EL (cell line): ENCODE measurements around the gene NUB1.
A peak's percentile ranks its signal among the peaks of the same experiment; 100 is the strongest.

Experiments used
- DNase-seq: peaks from one replicate; pipeline ENCODE4 v3.0.0-alpha.2; 2016

The NUB1 gene

GRCh38 chr7:151346470-151346769 lies 4.8 kb downstream of the NUB1 start:
- DNase-seq: no peak

- DNase-seq: no peak
Measured at GRCh38 chr7:151347200-151347599, 5.6 kb downstream of the NUB1 start.

GRCh38 chr7:151348970-151349369 lies 7.4 kb downstream of the NUB1 start:
- no peak for DNase-seq

- no peak for DNase-seq
Measured at GRCh38 chr7:151349507-151349853, 7.9 kb downstream of the NUB1 start.

GRCh38 chr7:151351027-151351426 lies 9.4 kb downstream of the NUB1 start:
- DNase-seq: no peak

- DNase-seq: no peak
Measured at GRCh38 chr7:151351967-151352366, 10.4 kb downstream of the NUB1 start.

- DNase-seq: no peak
Measured at GRCh38 chr7:151352512-151352911, 10.9 kb downstream of the NUB1 start.

- DNase-seq: no peak
Measured at GRCh38 chr7:151361193-151361959, 19.8 kb downstream of the NUB1 start.

GRCh38 chr7:151363182-151363581 lies 21.6 kb downstream of the NUB1 start:
- DNase-seq: no peak

GRCh38 chr7:151366166-151366879 lies 24.7 kb downstream of the NUB1 start:
- DNase-seq: no peak

GRCh38 chr7:151366880-151367222 lies 25.2 kb downstream of the NUB1 start:
- peak; percentile 66 for DNase-seq

- peak; percentile 24 for DNase-seq
Measured at GRCh38 chr7:151367284-151367683, 25.7 kb downstream of the NUB1 start.

- DNase-seq: peak; percentile 73
Measured at GRCh38 chr7:151368136-151368571, 26.5 kb downstream of the NUB1 start.

GRCh38 chr7:151371266-151371665 lies 29.7 kb downstream of the NUB1 start:
- no peak for DNase-seq

GRCh38 chr7:151372612-151373265 lies 31.1 kb downstream of the NUB1 start:
- no peak for DNase-seq

- no peak for DNase-seq
Measured at GRCh38 chr7:151373599-151373998, 32.0 kb downstream of the NUB1 start.

GRCh38 chr7:151374139-151374538 lies 32.5 kb downstream of the NUB1 start:
- DNase-seq: no peak

GRCh38 chr7:151374726-151375125 lies 33.1 kb downstream of the NUB1 start:
- no peak for DNase-seq

- no peak for DNase-seq
Measured at GRCh38 chr7:151375530-151376217, 34.1 kb downstream of the NUB1 start.

- no peak for DNase-seq
Measured at GRCh38 chr7:151376218-151376902, 34.7 kb downstream of the NUB1 start.

- DNase-seq: no peak
Measured at GRCh38 chr7:151377406-151377805, 35.8 kb downstream of the NUB1 start.

- DNase-seq: no peak
Measured at GRCh38 chr7:151378011-151378410, 36.4 kb downstream of the NUB1 start.
